HepG2 (cell line): ENCODE measurements around the gene PEX11G. TPM values are rescaled to one million over a fixed set of nuclear protein-coding genes. Genes with fewer than 3 reads are reported as not detected.

ENCODE experiments used
- ATAC-seq: fragments of 200-7000 bp; cut with Tn5 transposase; 3 replicates; pipeline ENCODE4 v1.9.1; 2020; ENCODE audit warnings: mild to moderate bottlenecking, moderate library complexity
- BruUV-seq: library from RNA; stranded (reverse); fragments of 400-500 nt; replicated peaks from 2 replicates; lab custom pipeline; 2021; lab: Mats Ljungman, UMichigan
- CTCF ChIA-PET: fragments of 300-600 bp; formaldehyde crosslinking; extraction: SDS; loops from one replicate; lab custom pipeline; 2021; ENCODE audit warnings: low total read pairs, inconsistent platforms, low intra/inter-chr PET ratio; lab: Yijun Ruan, JAX
- POLR2A ChIA-PET: fragments of 350-600 bp; sonication (Branson Sonifier 250); formaldehyde crosslinking; loops from one replicate; lab custom pipeline; 2020; ENCODE audit warnings: antibody characterized with exemption, inconsistent platforms; lab: Yijun Ruan, JAX
- DNase-seq: peaks from one replicate; pipeline ENCODE4 v3.0.0-alpha.2; 2015; ENCODE audit warnings: low spot score
- FAIRE-seq: peaks from 3 replicates; lab custom pipeline; 2011; peaks lifted over from hg19 to GRCh38; lab: Jason Lieb, UNC
- H2AFZ ChIP-seq: one replicate; pipeline ENCODE4 v1.6.1; 2011; ENCODE audit warnings: low read length, inconsistent platforms
- H3K27ac ChIP-seq: fragments of 300-600 bp; 3 replicates; pipeline ENCODE4 v1.8.0; 2011; ENCODE audit warnings: mixed run types, mild to moderate bottlenecking, mixed read lengths, low read length, inconsistent platforms; ENCODE audit not compliant: insufficient read depth; ENCODE audit errors: extremely low read length
- H3K27me3 ChIP-seq, 2 experiments: fragments of 200-600 bp in 1 of 2; 2 replicates in 1 of 2; 3 replicates in 1 of 2; pipeline versions ENCODE4 v1.6.0 to v1.8.0; 2011; ENCODE audit warnings: low read length in 2 of 2, mild to moderate bottlenecking in 2 of 2, moderate library complexity in 2 of 2, inconsistent platforms in 1 of 2; ENCODE audit not compliant: insufficient read depth in 2 of 2, control insufficient read depth in 1 of 2
- H3K36me3 ChIP-seq, 2 experiments: fragments of 200-600 bp in 1 of 2; replicated peaks in 1 of 2; 2 replicates in 1 of 2; 3 replicates in 1 of 2; pipeline versions ENCODE4 v1.5.1 to v1.8.0; 2011; ENCODE audit warnings: low read length in 2 of 2, inconsistent platforms in 1 of 2; ENCODE audit not compliant: insufficient read depth in 2 of 2, control insufficient read depth in 1 of 2
- H3K4me1 ChIP-seq: 2 replicates; pipeline ENCODE4 v1.5.1; 2012; ENCODE audit warnings: low read length, inconsistent platforms; ENCODE audit not compliant: insufficient read depth
- H3K4me2 ChIP-seq: 2 replicates; pipeline ENCODE4 v1.6.0; 2011; ENCODE audit warnings: low read depth, low read length, inconsistent platforms
- H3K4me3 ChIP-seq, 3 experiments: fragments of 200-600 bp in 1 of 3; sonication (generic), shearing (Covaris generic) in 1 of 3; replicated peaks in 1 of 3; 2 replicates each; pipeline ENCODE4 v1.5.1; 2011 to 2016; ENCODE audit warnings: low read length in 3 of 3, inconsistent platforms in 2 of 3, low read depth in 2 of 3, mild to moderate bottlenecking in 2 of 3, control low read depth in 1 of 3, mixed read lengths in 1 of 3; ENCODE audit not compliant: insufficient read depth in 1 of 3
- H3K79me2 ChIP-seq: one replicate; pipeline ENCODE4 v1.6.1; 2011; ENCODE audit warnings: low read length, inconsistent platforms; ENCODE audit not compliant: insufficient read depth
- H3K9ac ChIP-seq: 2 replicates; pipeline ENCODE4 v1.6.0; 2011; ENCODE audit warnings: mild to moderate bottlenecking, low read depth, low read length, inconsistent platforms; ENCODE audit not compliant: insufficient read depth
- H3K9me3 ChIP-seq: 2 replicates; pipeline ENCODE4 v1.5.1; 2012; ENCODE audit warnings: mild to moderate bottlenecking, low read length
- H4K20me1 ChIP-seq: 2 replicates; pipeline ENCODE4 v1.6.0; 2011; ENCODE audit warnings: inconsistent platforms, mild to moderate bottlenecking, low read length, moderate library complexity; ENCODE audit not compliant: insufficient read depth
- DMAP1 ChIP-seq: IDR thresholded peaks from 2 replicates; pipeline ENCODE4 v1.6.1; 2016
- GATA4 ChIP-seq: sonication (generic); IDR thresholded peaks from 2 replicates; pipeline ENCODE4 v1.6.1; 2016; ENCODE audit warnings: antibody characterized with exemption, low read depth, borderline replicate concordance
- RELA ChIP-seq: sonication (generic); formaldehyde crosslinking; IDR thresholded peaks from 2 replicates; pipeline ENCODE4 v1.4.0; 2020; ENCODE audit warnings: missing genetic modification reagents
- REXO4 ChIP-seq: sonication (generic); formaldehyde crosslinking; IDR thresholded peaks from 2 replicates; pipeline ENCODE4 v1.8.0; 2022; ENCODE audit warnings: missing genetic modification reagents, mild to moderate bottlenecking, borderline replicate concordance
- SRSF4 ChIP-seq: fragments of 200-400 bp; formaldehyde crosslinking; IDR thresholded peaks from one replicate; pipeline ENCODE4 v1.6.1; 2018; ENCODE audit warnings: mild to moderate bottlenecking, low read depth, low read length, moderate library complexity; ENCODE audit not compliant: poor library complexity, severe bottlenecking
- U2AF1 ChIP-seq: fragments of 200-400 bp; formaldehyde crosslinking; optimal IDR thresholded peaks from 2 replicates; pipeline ENCODE3; 2017; ENCODE audit warnings: mild to moderate bottlenecking, low read depth, low read length
- WGBS: methylation state at CpG from one replicate; pipeline ENCODE4 v1.1.6; 2017; ENCODE audit warnings: low lambda C conversion rate; 5-methylcytosine and 5-hydroxymethylcytosine counted together
- in situ Hi-C: cut with HindIII; loops from 2 replicates; pipeline ENCODE4 v1.10.0; 2017; ENCODE audit warnings: low pct_unique_long_range_greater_than_20kb; ENCODE audit not compliant: extremely low pct_ligation_motif_present
- intact Hi-C: fragments of 100-400 bp; cut with micrococcal nuclease; formaldehyde crosslinking; loops from one replicate; pipeline ENCODE4 v1.10.0; 2022; ENCODE audit not compliant: unreplicated experiment
- polyA plus RNA-seq, 8 experiments: library from polyadenylated mRNA; depleted of rRNA in 3 of 8; stranded (reverse) in 7 of 8; unstranded in 1 of 8; fragments of >200 nt; fragmentation: Illumina TruSeq in 4 of 8; extraction: Trizol in 4 of 8; gene quantifications; 2 replicates each; pipeline versions ENCODE4 v1.2.1 to v1.2.3, GENCODE V29; 2011 to 2016; ENCODE audit warnings: low read depth in 4 of 8, missing spikeins in 1 of 8, mixed read lengths in 1 of 8; ENCODE audit not compliant: insufficient read depth in 1 of 8
- total RNA-seq, 5 experiments: library from RNA; depleted of rRNA; stranded (reverse); fragments of >200 nt; fragmentation: Illumina TruSeq; extraction: Trizol; gene quantifications; 2 replicates each; pipeline ENCODE4 v1.2.3, GENCODE V29; 2016; ENCODE audit warnings: low read depth in 1 of 5
- TF ChIP-seq, protein P1 (sequence below): sonication (generic); formaldehyde crosslinking; IDR thresholded peaks from 2 replicates; pipeline ENCODE4 v1.5.0; 2020; ENCODE audit warnings: missing genetic modification reagents, mild to moderate bottlenecking, borderline replicate concordance
- TF ChIP-seq, protein P2 (sequence below): sonication (generic); formaldehyde crosslinking; conservative IDR thresholded peaks from 2 replicates; pipeline ENCODE4 v1.4.0; 2020; ENCODE audit warnings: missing genetic modification reagents
- TF ChIP-seq, protein P3 (sequence below): sonication (generic); formaldehyde crosslinking; IDR thresholded peaks from 2 replicates; pipeline ENCODE4 v1.4.0; 2020; ENCODE audit warnings: missing genetic modification reagents
- TF ChIP-seq, protein P4 (sequence below): IDR thresholded peaks from 2 replicates; pipeline ENCODE4 v1.6.1; 2016; ENCODE audit warnings: low read depth

Gene PEX11G
- total and polyA plus RNA-seq, 2 of the 13 experiments (the other 11 are each of a cell fraction or from before 2014, with no cell fraction given), result not detected

DNA sequence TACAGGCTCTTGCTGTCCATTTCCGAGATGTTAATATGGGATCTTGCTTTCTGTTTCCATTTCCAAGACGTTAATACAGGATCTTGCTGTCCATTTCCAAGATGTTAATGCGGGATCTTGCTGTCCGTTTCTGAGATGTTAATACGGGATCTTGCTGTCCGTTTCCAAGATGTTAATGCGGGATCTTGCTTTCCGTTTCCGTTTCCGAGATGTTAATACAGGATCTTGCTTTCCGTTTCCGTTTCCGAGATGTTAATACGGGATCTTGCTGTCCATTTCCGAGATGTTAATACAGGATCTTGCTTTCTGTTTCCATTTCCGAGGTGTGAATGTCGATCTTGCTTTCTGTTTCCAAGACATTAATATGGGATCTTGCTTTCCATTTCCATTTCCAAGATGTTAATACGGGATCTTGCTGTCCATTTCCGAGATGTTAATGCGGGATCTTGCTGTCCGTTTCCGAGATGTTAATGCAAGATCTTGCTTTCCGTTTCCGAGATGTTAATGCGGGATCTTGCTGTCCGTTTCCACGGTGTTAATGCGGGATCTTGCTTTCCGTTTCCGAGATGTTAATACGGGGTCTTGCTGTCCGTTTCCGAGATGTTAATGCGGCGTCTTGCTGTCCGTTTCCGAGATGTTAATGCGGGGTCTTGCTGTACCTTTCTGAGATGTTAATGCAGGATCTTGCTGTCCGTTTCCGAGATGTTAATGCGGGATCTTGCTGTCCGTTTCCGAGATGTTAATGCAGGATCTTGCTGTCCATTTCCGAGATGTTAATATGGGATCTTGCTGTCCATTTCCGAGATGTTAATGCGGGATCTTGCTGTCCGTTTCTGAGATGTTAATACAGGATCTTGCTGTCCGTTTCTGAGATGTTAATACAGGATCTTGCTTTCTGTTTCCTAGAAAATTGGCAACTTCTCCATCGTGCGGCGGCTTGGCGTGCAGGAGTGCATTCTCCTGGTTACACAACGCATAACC is 38.3 kb downstream of the PEX11G start:
- no peaks in the 10 kb centered on the region for H3K27me3 ChIP-seq
- peak; percentile 32 for DNase-seq
- intact Hi-C loops (no loop called here), in situ Hi-C loops (no loop called here)
- H3K4me1 ChIP-seq, result no peaks in the 10 kb centered on the region
- FAIRE-seq, result peak; percentile 100
- no peak overlapping the region for H3K4me2 ChIP-seq
- H3K27ac ChIP-seq, result no peak overlapping the region
- H3K9ac ChIP-seq, result no peak overlapping the region
- no peak overlapping the region for H3K4me3 ChIP-seq
- ChIA-PET CTCF (no interaction called here), POLR2A (no interaction called here)
- H3K36me3 ChIP-seq, result peaks cover 32 to 43% of the 10 kb centered on the region in 2 experiments
- 79% methylated on average over 53 of the region's 53 CpGs for WGBS
- no peak overlapping the region for H2AFZ ChIP-seq
- peaks cover 4% of the 10 kb centered on the region for H3K79me2 ChIP-seq
- TF ChIP-seq, protein P1, sequence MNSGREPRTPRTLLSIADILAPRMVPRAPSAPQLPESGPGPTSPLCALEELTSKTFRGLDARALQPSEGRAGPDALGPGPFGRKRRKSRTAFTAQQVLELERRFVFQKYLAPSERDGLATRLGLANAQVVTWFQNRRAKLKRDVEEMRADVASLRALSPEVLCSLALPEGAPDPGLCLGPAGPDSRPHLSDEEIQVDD, result no peak
- TF ChIP-seq, protein P2, sequence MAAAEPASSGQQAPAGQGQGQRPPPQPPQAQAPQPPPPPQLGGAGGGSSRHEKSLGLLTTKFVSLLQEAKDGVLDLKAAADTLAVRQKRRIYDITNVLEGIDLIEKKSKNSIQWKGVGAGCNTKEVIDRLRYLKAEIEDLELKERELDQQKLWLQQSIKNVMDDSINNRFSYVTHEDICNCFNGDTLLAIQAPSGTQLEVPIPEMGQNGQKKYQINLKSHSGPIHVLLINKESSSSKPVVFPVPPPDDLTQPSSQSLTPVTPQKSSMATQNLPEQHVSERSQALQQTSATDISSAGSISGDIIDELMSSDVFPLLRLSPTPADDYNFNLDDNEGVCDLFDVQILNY (CRISPR knock-in tag), result no peak
- TF ChIP-seq DMAP1 (CRISPR knock-in tag) (no peak), U2AF1 (no peak), GATA4 (no peak), RELA (CRISPR knock-in tag) (no peak), SRSF4 (no peak), REXO4 (CRISPR knock-in tag) (no peak)
- TF ChIP-seq, protein P3, sequence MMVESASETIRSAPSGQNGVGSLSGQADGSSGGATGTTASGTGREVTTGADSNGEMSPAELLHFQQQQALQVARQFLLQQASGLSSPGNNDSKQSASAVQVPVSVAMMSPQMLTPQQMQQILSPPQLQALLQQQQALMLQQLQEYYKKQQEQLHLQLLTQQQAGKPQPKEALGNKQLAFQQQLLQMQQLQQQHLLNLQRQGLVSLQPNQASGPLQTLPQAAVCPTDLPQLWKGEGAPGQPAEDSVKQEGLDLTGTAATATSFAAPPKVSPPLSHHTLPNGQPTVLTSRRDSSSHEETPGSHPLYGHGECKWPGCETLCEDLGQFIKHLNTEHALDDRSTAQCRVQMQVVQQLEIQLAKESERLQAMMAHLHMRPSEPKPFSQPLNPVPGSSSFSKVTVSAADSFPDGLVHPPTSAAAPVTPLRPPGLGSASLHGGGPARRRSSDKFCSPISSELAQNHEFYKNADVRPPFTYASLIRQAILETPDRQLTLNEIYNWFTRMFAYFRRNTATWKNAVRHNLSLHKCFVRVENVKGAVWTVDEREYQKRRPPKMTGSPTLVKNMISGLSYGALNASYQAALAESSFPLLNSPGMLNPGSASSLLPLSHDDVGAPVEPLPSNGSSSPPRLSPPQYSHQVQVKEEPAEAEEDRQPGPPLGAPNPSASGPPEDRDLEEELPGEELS (CRISPR knock-in tag), result no peak
- TF ChIP-seq, protein P4, sequence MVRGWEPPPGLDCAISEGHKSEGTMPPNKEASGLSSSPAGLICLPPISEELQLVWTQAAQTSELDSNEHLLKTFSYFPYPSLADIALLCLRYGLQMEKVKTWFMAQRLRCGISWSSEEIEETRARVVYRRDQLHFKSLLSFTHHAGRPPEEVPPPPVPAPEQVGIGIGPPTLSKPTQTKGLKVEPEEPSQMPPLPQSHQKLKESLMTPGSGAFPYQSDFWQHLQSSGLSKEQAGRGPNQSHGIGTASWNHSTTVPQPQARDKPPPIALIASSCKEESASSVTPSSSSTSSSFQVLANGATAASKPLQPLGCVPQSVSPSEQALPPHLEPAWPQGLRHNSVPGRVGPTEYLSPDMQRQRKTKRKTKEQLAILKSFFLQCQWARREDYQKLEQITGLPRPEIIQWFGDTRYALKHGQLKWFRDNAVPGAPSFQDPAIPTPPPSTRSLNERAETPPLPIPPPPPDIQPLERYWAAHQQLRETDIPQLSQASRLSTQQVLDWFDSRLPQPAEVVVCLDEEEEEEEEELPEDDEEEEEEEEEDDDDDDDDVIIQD, result no peak
- no peaks in the 10 kb centered on the region for H4K20me1 ChIP-seq
- no peak for ATAC-seq
- peaks cover 19% of the 10 kb centered on the region for H3K9me3 ChIP-seq
- no TSS peak for BruUV-seq
